K562 (cell line): Measurements from ENCODE around the gene USP12. TPM values are rescaled to one million over a fixed set of nuclear protein-coding genes. Genes with fewer than 3 reads are reported as not detected.

ENCODE experiments used
- BACH1 ChIP-seq: fragments of 200-800 bp; sonication (Bioruptor generic); IDR thresholded peaks from 2 replicates; pipeline ENCODE4 v1.6.1; 2016; ENCODE audit warnings: missing genetic modification characterization, missing compliant biosample characterization
- CBFA2T2 ChIP-seq: fragments of 450-650 bp; conservative IDR thresholded peaks from 2 replicates; pipeline ENCODE4 v1.6.1; 2017; ENCODE audit warnings: mild to moderate bottlenecking
- CHCHD3 ChIP-seq: fragments of 250-450 bp; sonication (Bioruptor Pico); IDR thresholded peaks from 2 replicates; pipeline ENCODE4 v2.1.2; 2022; ENCODE audit warnings: mild to moderate bottlenecking
- MIER1 ChIP-seq: fragments of 450-650 bp; IDR thresholded peaks from 2 replicates; pipeline ENCODE4 v1.6.1; 2016; ENCODE audit warnings: antibody characterized with exemption, mild to moderate bottlenecking, low read depth
- MTA2 ChIP-seq: fragments of 450-650 bp; IDR thresholded peaks from 2 replicates; pipeline ENCODE4 v1.6.1; 2016; ENCODE audit warnings: low read depth
- SMARCA5 ChIP-seq: fragments of 450-650 bp; IDR thresholded peaks from 2 replicates; pipeline ENCODE4 v1.6.1; 2016
- SNRNP70 ChIP-seq: fragments of 200-400 bp; formaldehyde crosslinking; optimal IDR thresholded peaks from 2 replicates; pipeline ENCODE3; 2017; ENCODE audit warnings: low read depth, low read length
- TCF7L2 ChIP-seq: fragments of 150-350 bp; IDR thresholded peaks from 2 replicates; pipeline ENCODE4 v1.6.1; 2016; ENCODE audit warnings: low read depth, mild to moderate bottlenecking, low read length, moderate library complexity
- TRIM24 ChIP-seq, 2 experiments: fragments of 450-650 bp; IDR thresholded peaks; 2 replicates each; pipeline ENCODE4 v1.6.1; 2016
- ZFX ChIP-seq: sonication (generic); formaldehyde crosslinking; IDR thresholded peaks from 2 replicates; pipeline ENCODE4 v1.8.0; 2022; ENCODE audit warnings: mild to moderate bottlenecking, missing genetic modification reagents, moderate library complexity
- ZNF347 ChIP-seq: fragments of 450-650 bp; formaldehyde crosslinking; IDR thresholded peaks from 2 replicates; pipeline ENCODE4 v1.4.0; 2020; ENCODE audit warnings: low read depth, mild to moderate bottlenecking, moderate library complexity
- ZNF668 ChIP-seq: fragments of 250-450 bp; sonication (Bioruptor Pico); IDR thresholded peaks from 2 replicates; pipeline ENCODE4 v1.8.0; 2022; ENCODE audit warnings: mild to moderate bottlenecking, inconsistent platforms
- polyA plus RNA-seq, 8 experiments: library from polyadenylated mRNA; depleted of rRNA in 4 of 8; stranded (reverse) in 5 of 8; unstranded in 3 of 8; fragments of >200 nt; fragmentation: Nextera tagmentation in 2 of 8; fragmentation: Illumina TruSeq in 1 of 8; extraction: Ambion mirVana in 2 of 8; extraction: Trizol in 1 of 8; gene quantifications; 2 replicates each; pipeline versions ENCODE4 v1.2.1 to v1.2.3, GENCODE V29; 2011 to 2014; ENCODE audit warnings: inconsistent platforms in 1 of 8, missing spikeins in 1 of 8
- total RNA-seq, 7 experiments: library from RNA; depleted of rRNA in 6 of 7; stranded (reverse); fragments of >200 nt in 6 of 7; fragmentation: Illumina TruSeq in 2 of 7; extraction: Trizol in 2 of 7; gene quantifications; 2 replicates each; pipeline versions ENCODE4 v1.2.1 to v1.2.3, GENCODE V29; 2011 to 2021; ENCODE audit warnings: low replicate concordance in 1 of 7
- TF ChIP-seq, protein P1 (sequence below): fragments of 450-650 bp; formaldehyde crosslinking; IDR thresholded peaks from 2 replicates; pipeline ENCODE4 v1.4.0; 2020; ENCODE audit warnings: mild to moderate bottlenecking
- TF ChIP-seq, protein P2 (sequence below), 3 experiments: fragments of 200-800 bp in 1 of 3; fragments of 250-450 bp in 1 of 3; fragments of 450-650 bp in 1 of 3; sonication (Bioruptor Pico) in 1 of 3; sonication (Bioruptor generic) in 1 of 3; formaldehyde crosslinking in 1 of 3; IDR thresholded peaks; 2 replicates each; pipeline versions ENCODE4 v1.6.1 to v1.8.0; 2016 to 2022; ENCODE audit warnings: mild to moderate bottlenecking in 2 of 3, missing genetic modification characterization in 2 of 3, missing compliant biosample characterization in 1 of 3, moderate library complexity in 1 of 3
- TF ChIP-seq, protein P3 (sequence below): sonication (generic); formaldehyde crosslinking; IDR thresholded peaks from 2 replicates; pipeline ENCODE4 v1.8.1; 2023; ENCODE audit warnings: mild to moderate bottlenecking, missing genetic modification reagents
- TF ChIP-seq, protein P4 (sequence below): fragments of 450-650 bp; formaldehyde crosslinking; IDR thresholded peaks from 2 replicates; pipeline ENCODE4 v1.4.0; 2020; ENCODE audit warnings: mild to moderate bottlenecking, mixed read lengths
- TF ChIP-seq, protein P5 (sequence below): fragments of 250-450 bp; sonication (Bioruptor Pico); IDR thresholded peaks from 2 replicates; pipeline ENCODE4 v1.5.0; 2022; ENCODE audit warnings: mild to moderate bottlenecking

The USP12 gene
- total and polyA plus RNA-seq, 9 of the 15 experiments (the other 6 are each of a cell fraction or from before 2014, with no cell fraction given) = 1.8 to 20.5 (median 13.3) TPM

DNA sequence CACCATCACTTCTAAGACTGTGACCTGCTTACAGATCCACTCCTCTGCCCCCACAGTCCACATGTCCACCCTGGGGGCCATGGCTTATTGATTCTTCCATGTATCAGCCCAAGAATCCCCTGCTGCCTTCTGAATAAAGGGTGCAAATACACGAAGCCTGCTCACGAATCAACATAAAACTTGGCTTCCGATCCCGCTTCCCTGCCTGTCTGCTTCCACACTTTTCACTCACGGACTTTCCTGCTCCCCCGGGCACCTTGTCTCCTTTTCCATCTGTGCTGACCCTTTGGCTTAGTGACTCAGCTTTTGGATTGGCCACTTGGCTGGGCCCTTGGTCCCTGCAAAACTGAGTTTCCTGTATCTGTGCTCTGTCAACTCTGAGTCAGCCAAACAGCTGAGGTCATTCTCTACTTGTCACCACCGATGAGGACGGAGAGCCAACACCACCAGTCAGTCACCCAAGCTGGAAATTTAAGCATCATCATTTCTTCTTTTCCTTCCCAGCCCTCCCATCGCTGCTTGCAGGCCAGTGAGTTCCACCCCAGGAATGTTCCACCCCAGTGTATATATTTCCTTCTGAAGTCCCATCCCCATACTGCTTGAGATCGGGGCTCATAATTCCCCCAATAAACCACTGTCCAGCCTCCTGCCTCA, 11.4 kb upstream of the USP12 start (continued):
- TF ChIP-seq ZNF668 (CRISPR knock-in tag) (no peak), ZFX (CRISPR knock-in tag) (peak; percentile 35; the same call in 1 of the 2 replicates), MIER1 (no peak), MTA2 (no peak), CHCHD3 (CRISPR knock-in tag) (no peak), ZNF347 (CRISPR knock-in tag) (no peak), TRIM24 (IDR thresholded peaks at IDR 0.05) (0 out of 4 replicates have a peak, but pooled peaks of 1 of the 2 experiments have one; percentile 29), BACH1 (tag) (peak; percentile 90), SMARCA5 (0 out of 2 replicates have a peak, but pooled peaks have one; percentile 13), CBFA2T2 (no peak), TCF7L2 (no peak), SNRNP70 (no peak)
- TF ChIP-seq, protein P1, sequence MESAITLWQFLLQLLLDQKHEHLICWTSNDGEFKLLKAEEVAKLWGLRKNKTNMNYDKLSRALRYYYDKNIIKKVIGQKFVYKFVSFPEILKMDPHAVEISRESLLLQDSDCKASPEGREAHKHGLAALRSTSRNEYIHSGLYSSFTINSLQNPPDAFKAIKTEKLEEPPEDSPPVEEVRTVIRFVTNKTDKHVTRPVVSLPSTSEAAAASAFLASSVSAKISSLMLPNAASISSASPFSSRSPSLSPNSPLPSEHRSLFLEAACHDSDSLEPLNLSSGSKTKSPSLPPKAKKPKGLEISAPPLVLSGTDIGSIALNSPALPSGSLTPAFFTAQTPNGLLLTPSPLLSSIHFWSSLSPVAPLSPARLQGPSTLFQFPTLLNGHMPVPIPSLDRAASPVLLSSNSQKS = no peak
- TF ChIP-seq, protein P2, sequence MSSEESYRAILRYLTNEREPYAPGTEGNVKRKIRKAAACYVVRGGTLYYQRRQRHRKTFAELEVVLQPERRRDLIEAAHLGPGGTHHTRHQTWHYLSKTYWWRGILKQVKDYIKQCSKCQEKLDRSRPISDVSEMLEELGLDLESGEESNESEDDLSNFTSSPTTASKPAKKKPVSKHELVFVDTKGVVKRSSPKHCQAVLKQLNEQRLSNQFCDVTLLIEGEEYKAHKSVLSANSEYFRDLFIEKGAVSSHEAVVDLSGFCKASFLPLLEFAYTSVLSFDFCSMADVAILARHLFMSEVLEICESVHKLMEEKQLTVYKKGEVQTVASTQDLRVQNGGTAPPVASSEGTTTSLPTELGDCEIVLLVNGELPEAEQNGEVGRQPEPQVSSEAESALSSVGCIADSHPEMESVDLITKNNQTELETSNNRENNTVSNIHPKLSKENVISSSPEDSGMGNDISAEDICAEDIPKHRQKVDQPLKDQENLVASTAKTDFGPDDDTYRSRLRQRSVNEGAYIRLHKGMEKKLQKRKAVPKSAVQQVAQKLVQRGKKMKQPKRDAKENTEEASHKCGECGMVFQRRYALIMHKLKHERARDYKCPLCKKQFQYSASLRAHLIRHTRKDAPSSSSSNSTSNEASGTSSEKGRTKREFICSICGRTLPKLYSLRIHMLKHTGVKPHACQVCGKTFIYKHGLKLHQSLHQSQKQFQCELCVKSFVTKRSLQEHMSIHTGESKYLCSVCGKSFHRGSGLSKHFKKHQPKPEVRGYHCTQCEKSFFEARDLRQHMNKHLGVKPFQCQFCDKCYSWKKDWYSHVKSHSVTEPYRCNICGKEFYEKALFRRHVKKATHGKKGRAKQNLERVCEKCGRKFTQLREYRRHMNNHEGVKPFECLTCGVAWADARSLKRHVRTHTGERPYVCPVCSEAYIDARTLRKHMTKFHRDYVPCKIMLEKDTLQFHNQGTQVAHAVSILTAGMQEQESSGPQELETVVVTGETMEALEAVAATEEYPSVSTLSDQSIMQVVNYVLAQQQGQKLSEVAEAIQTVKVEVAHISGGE (CRISPR knock-in tag; IDR thresholded peaks at IDR 0.05) = no peak
- TF ChIP-seq, protein P3, sequence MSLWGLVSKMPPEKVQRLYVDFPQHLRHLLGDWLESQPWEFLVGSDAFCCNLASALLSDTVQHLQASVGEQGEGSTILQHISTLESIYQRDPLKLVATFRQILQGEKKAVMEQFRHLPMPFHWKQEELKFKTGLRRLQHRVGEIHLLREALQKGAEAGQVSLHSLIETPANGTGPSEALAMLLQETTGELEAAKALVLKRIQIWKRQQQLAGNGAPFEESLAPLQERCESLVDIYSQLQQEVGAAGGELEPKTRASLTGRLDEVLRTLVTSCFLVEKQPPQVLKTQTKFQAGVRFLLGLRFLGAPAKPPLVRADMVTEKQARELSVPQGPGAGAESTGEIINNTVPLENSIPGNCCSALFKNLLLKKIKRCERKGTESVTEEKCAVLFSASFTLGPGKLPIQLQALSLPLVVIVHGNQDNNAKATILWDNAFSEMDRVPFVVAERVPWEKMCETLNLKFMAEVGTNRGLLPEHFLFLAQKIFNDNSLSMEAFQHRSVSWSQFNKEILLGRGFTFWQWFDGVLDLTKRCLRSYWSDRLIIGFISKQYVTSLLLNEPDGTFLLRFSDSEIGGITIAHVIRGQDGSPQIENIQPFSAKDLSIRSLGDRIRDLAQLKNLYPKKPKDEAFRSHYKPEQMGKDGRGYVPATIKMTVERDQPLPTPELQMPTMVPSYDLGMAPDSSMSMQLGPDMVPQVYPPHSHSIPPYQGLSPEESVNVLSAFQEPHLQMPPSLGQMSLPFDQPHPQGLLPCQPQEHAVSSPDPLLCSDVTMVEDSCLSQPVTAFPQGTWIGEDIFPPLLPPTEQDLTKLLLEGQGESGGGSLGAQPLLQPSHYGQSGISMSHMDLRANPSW (CRISPR knock-in tag) = no peak
- TF ChIP-seq, protein P4, sequence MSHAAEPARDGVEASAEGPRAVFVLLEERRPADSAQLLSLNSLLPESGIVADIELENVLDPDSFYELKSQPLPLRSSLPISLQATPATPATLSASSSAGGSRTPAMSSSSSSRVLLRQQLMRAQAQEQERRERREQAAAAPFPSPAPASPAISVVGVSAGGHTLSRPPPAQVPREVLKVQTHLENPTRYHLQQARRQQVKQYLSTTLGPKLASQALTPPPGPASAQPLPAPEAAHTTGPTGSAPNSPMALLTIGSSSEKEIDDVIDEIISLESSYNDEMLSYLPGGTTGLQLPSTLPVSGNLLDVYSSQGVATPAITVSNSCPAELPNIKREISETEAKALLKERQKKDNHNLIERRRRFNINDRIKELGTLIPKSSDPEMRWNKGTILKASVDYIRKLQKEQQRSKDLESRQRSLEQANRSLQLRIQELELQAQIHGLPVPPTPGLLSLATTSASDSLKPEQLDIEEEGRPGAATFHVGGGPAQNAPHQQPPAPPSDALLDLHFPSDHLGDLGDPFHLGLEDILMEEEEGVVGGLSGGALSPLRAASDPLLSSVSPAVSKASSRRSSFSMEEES (CRISPR knock-in tag) = no peak
- TF ChIP-seq, protein P5, sequence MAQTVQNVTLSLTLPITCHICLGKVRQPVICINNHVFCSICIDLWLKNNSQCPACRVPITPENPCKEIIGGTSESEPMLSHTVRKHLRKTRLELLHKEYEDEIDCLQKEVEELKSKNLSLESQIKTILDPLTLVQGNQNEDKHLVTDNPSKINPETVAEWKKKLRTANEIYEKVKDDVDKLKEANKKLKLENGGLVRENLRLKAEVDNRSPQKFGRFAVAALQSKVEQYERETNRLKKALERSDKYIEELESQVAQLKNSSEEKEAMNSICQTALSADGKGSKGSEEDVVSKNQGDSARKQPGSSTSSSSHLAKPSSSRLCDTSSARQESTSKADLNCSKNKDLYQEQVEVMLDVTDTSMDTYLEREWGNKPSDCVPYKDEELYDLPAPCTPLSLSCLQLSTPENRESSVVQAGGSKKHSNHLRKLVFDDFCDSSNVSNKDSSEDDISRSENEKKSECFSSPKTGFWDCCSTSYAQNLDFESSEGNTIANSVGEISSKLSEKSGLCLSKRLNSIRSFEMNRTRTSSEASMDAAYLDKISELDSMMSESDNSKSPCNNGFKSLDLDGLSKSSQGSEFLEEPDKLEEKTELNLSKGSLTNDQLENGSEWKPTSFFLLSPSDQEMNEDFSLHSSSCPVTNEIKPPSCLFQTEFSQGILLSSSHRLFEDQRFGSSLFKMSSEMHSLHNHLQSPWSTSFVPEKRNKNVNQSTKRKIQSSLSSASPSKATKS (CRISPR knock-in tag) = no peak
